OCI-LY7 (cell line): ENCODE measurements around the gene PRRT1B. TPM values are rescaled to one million over a fixed set of nuclear protein-coding genes. Genes with fewer than 3 reads are reported as not detected.
A peak's percentile ranks its signal among the peaks of the same experiment; 100 is the strongest.

Experiments used
- BruUV-seq: library from RNA; stranded (reverse); fragments of 400-500 nt; replicated peaks from 2 replicates; lab custom pipeline; 2021; lab: Mats Ljungman, UMichigan
- CTCF ChIA-PET: fragments of 300-600 bp; sonication (Branson Sonifier 250); formaldehyde crosslinking; loops from one replicate; lab custom pipeline; 2022; ENCODE audit warnings: antibody characterized with exemption; ENCODE audit not compliant: unreplicated experiment; lab: Charles Lee
- POLR2A ChIA-PET: fragments of 300-600 bp; sonication (Branson Sonifier 250); formaldehyde crosslinking; loops from one replicate; lab custom pipeline; 2022; ENCODE audit warnings: antibody characterized with exemption; lab: Charles Lee
- DNase-seq: peaks from one replicate; pipeline ENCODE4 v3.0.0-alpha.2; 2015; ENCODE audit warnings: low spot score
- H2AFZ ChIP-seq: fragments of 200-600 bp; sonication (generic), shearing (Covaris generic); 2 replicates; pipeline ENCODE4 v1.6.1; 2014; ENCODE audit warnings: mild to moderate bottlenecking, antibody characterized with exemption, low read length, moderate library complexity
- H3K27ac ChIP-seq: fragments of 200-600 bp; sonication (generic); 2 replicates; pipeline ENCODE4 v1.5.1; 2014; ENCODE audit warnings: mixed run types, low read depth, mild to moderate bottlenecking, moderate library complexity, low read length, inconsistent platforms; ENCODE audit not compliant: poor library complexity, severe bottlenecking
- H3K36me3 ChIP-seq: fragments of 200-600 bp; sonication (generic); 2 replicates; pipeline ENCODE4 v1.6.1; 2014; ENCODE audit warnings: mild to moderate bottlenecking, antibody characterized with exemption, low read length, moderate library complexity, mixed read lengths; ENCODE audit not compliant: insufficient read depth
- H3K4me1 ChIP-seq: fragments of 200-600 bp; sonication (generic); 2 replicates; pipeline ENCODE4 v1.5.1; 2014; ENCODE audit warnings: mild to moderate bottlenecking, low read length; ENCODE audit not compliant: insufficient read depth, poor library complexity, severe bottlenecking
- H3K4me2 ChIP-seq: fragments of 200-600 bp; sonication (generic); 2 replicates; pipeline ENCODE4 v1.6.1; 2014; ENCODE audit warnings: mild to moderate bottlenecking, low read length
- H3K4me3 ChIP-seq: fragments of 200-600 bp; sonication (generic); 2 replicates; pipeline ENCODE4 v1.5.1; 2014; ENCODE audit warnings: mild to moderate bottlenecking, low read depth, low read length; ENCODE audit not compliant: poor library complexity, severe bottlenecking
- H3K79me2 ChIP-seq: fragments of 200-600 bp; sonication (generic); 2 replicates; pipeline ENCODE4 v1.6.1; 2016; ENCODE audit warnings: low read depth, mild to moderate bottlenecking, low read length, moderate library complexity, mixed read lengths; ENCODE audit not compliant: insufficient read depth
- H3K9me2 ChIP-seq: fragments of 200-600 bp; sonication (generic); 2 replicates; pipeline ENCODE4 v1.6.1; 2016; ENCODE audit warnings: mild to moderate bottlenecking, low read length, mixed read lengths; ENCODE audit not compliant: insufficient read depth
- H3K9me3 ChIP-seq: fragments of 200-600 bp; sonication (generic); 2 replicates; pipeline ENCODE4 v1.6.1; 2014; ENCODE audit warnings: mild to moderate bottlenecking, mixed run types, low read length, mixed read lengths
- H4K20me1 ChIP-seq: fragments of 200-600 bp; sonication (generic); 2 replicates; pipeline ENCODE4 v1.6.1; 2014; ENCODE audit warnings: mild to moderate bottlenecking, antibody characterized with exemption, low read length, moderate library complexity, mixed read lengths; ENCODE audit not compliant: insufficient read depth
- CTCF ChIP-seq: fragments of 200-600 bp; sonication (generic); conservative IDR thresholded peaks from 2 replicates; pipeline ENCODE4 v1.5.1; 2014; ENCODE audit warnings: mild to moderate bottlenecking, antibody characterized with exemption, low read length, moderate library complexity, mixed read lengths
- EZH2phosphoT487 ChIP-seq: fragments of 200-600 bp; sonication (generic); IDR thresholded peaks from 2 replicates; pipeline ENCODE4 v1.6.1; 2018; ENCODE audit warnings: low read depth, borderline replicate concordance, mild to moderate bottlenecking, mixed run types, antibody characterized with exemption, low read length, moderate library complexity, mixed read lengths
- intact Hi-C: fragments of 100-400 bp; cut with micrococcal nuclease; formaldehyde crosslinking; loops from one replicate; pipeline ENCODE4 v1.10.0; 2022; ENCODE audit not compliant: unreplicated experiment
- total RNA-seq, 2 experiments: library from RNA; depleted of rRNA in 1 of 2; stranded (reverse); fragments of >200 nt in 1 of 2; shearing (Covaris generic) in 1 of 2; gene quantifications; 2 replicates each; pipeline ENCODE4 v1.2.3, GENCODE V29; 2014 to 2022

PRRT1B gene
- total RNA-seq, 2 experiments from 2014 or later = not detected

DNA sequence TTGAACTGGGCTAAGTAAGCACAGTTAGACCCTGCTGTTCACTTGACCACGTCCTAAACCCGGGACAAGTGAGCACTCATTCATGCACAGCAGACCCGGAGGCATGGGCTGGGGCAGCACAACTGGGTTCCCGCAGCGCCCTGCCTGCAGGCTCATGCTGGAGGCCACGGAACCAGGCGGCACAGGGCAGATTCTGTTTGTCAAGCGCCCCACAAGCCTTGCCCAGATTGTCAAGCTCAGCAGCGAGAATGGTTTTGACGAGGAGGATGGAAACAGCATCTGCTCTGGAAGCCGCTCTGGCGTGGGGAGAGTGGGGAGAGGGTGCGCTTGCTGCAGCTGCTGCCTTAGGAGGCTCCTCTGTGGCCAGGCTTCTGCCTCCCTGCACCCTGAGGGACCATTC is 32.7 kb downstream of the PRRT1B start:
- CTCF ChIA-PET = no interaction called here
- Histone ChIP-seq H3K79me2 (no peaks in the 10 kb centered on the region), H3K4me1 (peaks cover 9% of the 10 kb centered on the region), H3K36me3 (peaks cover 96% of the 10 kb centered on the region), H3K27ac (no peak overlapping the region), H3K4me2 (no peak overlapping the region), H4K20me1 (no peaks in the 10 kb centered on the region), H3K9me3 (no peaks in the 10 kb centered on the region), H3K4me3 (no peak overlapping the region), H2AFZ (no peak overlapping the region), H3K9me2 (no peaks in the 10 kb centered on the region)
- intact Hi-C loops = no loop called here
- DNase-seq = no peak
- POLR2A ChIA-PET = no interaction called here
- TF ChIP-seq EZH2phosphoT487 (no peak), CTCF (no peak)
- BruUV-seq = no TSS peak

DNA sequence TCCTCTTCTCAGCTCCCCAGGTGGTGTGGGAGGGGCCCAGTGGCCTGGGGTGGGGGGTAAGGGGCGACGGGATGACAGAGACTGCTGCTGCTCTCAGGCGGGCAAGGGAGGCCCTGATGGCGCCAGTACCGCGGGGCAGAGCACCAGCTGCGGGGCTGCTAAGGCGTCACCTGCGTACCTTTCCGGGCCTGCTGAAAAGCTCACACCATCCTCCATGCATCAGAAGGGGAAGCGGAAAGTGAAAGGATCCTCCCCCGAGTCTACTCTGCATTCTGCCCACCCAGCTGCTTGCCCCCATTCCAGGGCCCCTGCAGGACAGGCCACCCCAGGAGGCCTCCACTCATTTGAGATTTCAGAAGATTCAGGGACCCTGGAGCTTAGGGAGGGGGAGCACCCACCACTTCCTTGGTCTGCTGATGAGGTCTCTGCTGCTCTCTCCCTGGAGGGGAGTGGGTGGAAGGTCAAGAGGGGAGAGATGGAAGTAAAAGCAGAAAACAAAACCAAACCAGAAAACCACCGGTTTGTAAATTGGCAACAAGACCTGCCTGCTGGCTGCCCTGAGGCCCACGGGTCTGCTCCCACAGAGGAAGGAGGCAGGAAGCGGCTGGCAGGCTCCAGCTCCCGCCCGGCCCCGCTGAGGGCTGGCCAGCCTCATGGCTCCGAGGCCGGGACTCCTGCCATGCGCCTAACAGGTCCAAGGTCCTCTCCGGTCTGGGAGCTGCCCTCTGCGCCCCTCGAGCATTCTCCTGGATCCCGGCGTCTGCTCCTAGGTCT is 33.6 kb downstream of the PRRT1B start:
- DNase-seq = peak; percentile 51
- BruUV-seq = no TSS peak
- Histone ChIP-seq H3K4me2 (no peak overlapping the region), H3K9me2 (no peaks in the 10 kb centered on the region), H3K27ac (peak overlapping the region; percentile 10), H3K4me1 (peaks cover 9% of the 10 kb centered on the region), H3K79me2 (no peaks in the 10 kb centered on the region), H2AFZ (no peak overlapping the region), H4K20me1 (no peaks in the 10 kb centered on the region), H3K9me3 (no peaks in the 10 kb centered on the region), H3K4me3 (no peak overlapping the region), H3K36me3 (peaks cover 98% of the 10 kb centered on the region)
- ChIA-PET CTCF (no interaction called here), POLR2A (no interaction called here)
- intact Hi-C loops = no loop called here
- no peak for TF ChIP-seq EZH2phosphoT487
- TF ChIP-seq CTCF = no peak

DNA sequence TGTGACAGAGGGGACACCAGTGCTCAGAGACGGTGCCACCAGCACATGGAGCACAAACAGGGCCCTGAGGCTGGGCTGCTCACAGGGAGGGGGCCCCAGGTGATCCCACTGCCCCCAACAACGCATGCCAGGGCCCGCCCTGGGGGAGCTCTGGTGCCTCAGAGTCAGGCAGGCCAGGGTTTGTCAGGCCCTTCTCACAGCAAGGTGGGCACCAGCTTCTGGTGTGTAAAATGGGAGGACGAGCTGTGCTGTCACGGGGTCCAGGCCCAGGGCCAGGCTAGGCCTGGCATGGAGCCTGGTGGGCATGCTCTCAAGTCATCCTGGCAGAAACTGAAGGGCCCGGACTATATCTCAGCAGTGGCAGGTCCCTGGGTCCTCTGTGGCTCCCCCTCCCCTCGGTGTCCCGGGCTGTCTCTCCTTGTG is 34.5 kb downstream of the PRRT1B start:
- intact Hi-C loops = no loop called here
- no peak overlapping the region for H2AFZ ChIP-seq
- no peak overlapping the region for H3K4me3 ChIP-seq
- H3K27ac ChIP-seq = no peak overlapping the region
- H3K36me3 ChIP-seq = peaks cover 100% of the 10 kb centered on the region
- ChIA-PET POLR2A (no interaction called here), CTCF (no interaction called here)
- H3K9me3 ChIP-seq = no peaks in the 10 kb centered on the region
- no peaks in the 10 kb centered on the region for H3K79me2 ChIP-seq
- no peak for DNase-seq
- H3K4me2 ChIP-seq = no peak overlapping the region
- H3K9me2 ChIP-seq = no peaks in the 10 kb centered on the region
- peaks cover 9% of the 10 kb centered on the region for H3K4me1 ChIP-seq
- BruUV-seq = no TSS peak
- no peak for TF ChIP-seq CTCF
- no peak for TF ChIP-seq EZH2phosphoT487
- H4K20me1 ChIP-seq = no peaks in the 10 kb centered on the region
